Erythroblast (primary cell): ENCODE results near the gene ZC3H7B.

Source experiments
- GATA1 ChIP-seq: IDR thresholded peaks from 2 replicates; pipeline ENCODE4 v1.6.1; 2011; ENCODE audit warnings: low read depth, mild to moderate bottlenecking, control low read depth, low read length, moderate library complexity
- POLR2A ChIP-seq: IDR thresholded peaks from 2 replicates; pipeline ENCODE4 v1.6.1; 2011; ENCODE audit warnings: mild to moderate bottlenecking, low read length

GRCh38 chr22:41358927-41359326, 57.6 kb downstream of the ZC3H7B start:
- TF ChIP-seq POLR2A (no peak), GATA1 (no peak)
